IgD-negative memory B cell (primary cell): Measurements from ENCODE around the gene KRTAP5-5. TPM values are rescaled to one million over a fixed set of nuclear protein-coding genes. Genes with fewer than 3 reads are reported as not detected.
"Not testable (repeated sequence)": the region's sequence is repeated elsewhere in the genome, so short reads cannot be mapped to it uniquely, and the experiment has no call there.

Experiments
- H3K27ac Mint-ChIP-seq, 3 donors: one replicate each; pipeline ENCODE4 v1.8.0; 2020 to 2022; ENCODE audit warnings: mild to moderate bottlenecking in 3 of 3, mixed read lengths in 3 of 3, moderate library complexity in 1 of 3
- H3K27me3 Mint-ChIP-seq: one replicate; pipeline ENCODE4 v1.8.0; 2021; ENCODE audit warnings: mixed read lengths
- H3K36me3 Mint-ChIP-seq: one replicate; pipeline ENCODE4 v1.8.0; 2020; ENCODE audit warnings: mild to moderate bottlenecking, mixed read lengths
- H3K4me1 Mint-ChIP-seq, 3 donors: one replicate each; pipeline ENCODE4 v1.8.0; 2020 to 2022; ENCODE audit warnings: mixed read lengths in 3 of 3, mild to moderate bottlenecking in 1 of 3
- H3K4me3 Mint-ChIP-seq, 4 donors: one replicate each; pipeline ENCODE4 v1.8.0; 2020 to 2022; ENCODE audit warnings: mild to moderate bottlenecking in 4 of 4, mixed read lengths in 4 of 4, moderate library complexity in 3 of 4
- H3K9me3 Mint-ChIP-seq, 3 donors: one replicate each; pipeline ENCODE4 v1.8.0; 2020 to 2021; ENCODE audit warnings: mixed read lengths in 3 of 3, mild to moderate bottlenecking in 1 of 3
- polyA plus RNA-seq: library from polyadenylated mRNA; unstranded; fragments of 300-500 nt; fragmentation: Illumina TruSeq; gene quantifications from one replicate; pipeline ENCODE4 v1.2.3, GENCODE V29; 2021

Gene KRTAP5-5
- polyA plus RNA-seq, 1 donor from 2014 or later = not detected

DNA sequence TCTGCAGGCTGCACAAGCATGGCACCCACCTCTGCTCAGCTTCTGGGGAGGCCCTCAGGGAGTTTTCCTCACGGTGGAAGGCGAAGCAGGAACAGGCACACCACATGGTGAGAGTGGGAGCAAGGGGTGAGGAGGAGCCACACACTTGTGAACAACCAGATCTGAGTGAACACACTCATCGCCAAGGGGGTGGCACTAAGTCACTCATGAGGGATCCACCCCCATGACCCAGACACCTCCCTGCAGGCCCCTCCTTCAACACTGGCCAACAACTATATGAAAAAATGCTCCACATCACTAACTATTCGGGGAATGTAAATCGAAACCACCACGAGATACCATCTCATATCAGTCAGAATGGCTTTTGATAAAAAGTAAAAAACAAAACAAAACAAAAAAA lies 30.8 kb upstream of the KRTAP5-5 start:
- H3K27ac Mint-ChIP-seq = no peak overlapping the region

DNA sequence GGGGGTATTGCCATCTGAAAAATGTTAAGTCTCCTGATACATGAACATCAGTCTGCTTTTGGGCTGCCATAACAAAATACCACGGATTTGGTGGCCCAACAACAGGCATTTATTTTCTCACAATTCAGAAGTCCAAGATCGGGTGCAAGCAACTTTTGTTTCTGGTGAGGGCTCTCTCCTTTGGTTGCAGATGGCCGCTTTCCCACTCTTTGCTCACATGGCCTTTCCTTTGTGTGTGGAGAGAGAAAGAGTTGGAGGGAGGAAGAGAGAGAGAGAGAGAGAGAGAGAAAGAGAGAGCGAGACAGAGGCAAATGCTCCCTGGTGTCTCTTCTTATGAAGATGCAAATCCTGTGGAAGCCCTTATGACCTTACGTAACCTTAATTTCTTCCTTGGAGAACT lies 28.9 kb upstream of the KRTAP5-5 start:
- peak overlapping the region in 1 of 4 donors; percentile 29 for H3K4me3 Mint-ChIP-seq
- H3K9me3 Mint-ChIP-seq = no peaks in the 10 kb centered on the region

More for the DNA sequence above, 30.8 kb upstream of the KRTAP5-5 start:
- H3K4me3 Mint-ChIP-seq = no peak overlapping the region
- H3K4me1 Mint-ChIP-seq = peaks cover 23 to 29% (median 26%) of the 10 kb centered on the region in 3 donors
- no peaks in the 10 kb centered on the region for H3K36me3 Mint-ChIP-seq
- peaks cover 15% of the 10 kb centered on the region for H3K27me3 Mint-ChIP-seq
- H3K9me3 Mint-ChIP-seq = no peaks in the 10 kb centered on the region

DNA sequence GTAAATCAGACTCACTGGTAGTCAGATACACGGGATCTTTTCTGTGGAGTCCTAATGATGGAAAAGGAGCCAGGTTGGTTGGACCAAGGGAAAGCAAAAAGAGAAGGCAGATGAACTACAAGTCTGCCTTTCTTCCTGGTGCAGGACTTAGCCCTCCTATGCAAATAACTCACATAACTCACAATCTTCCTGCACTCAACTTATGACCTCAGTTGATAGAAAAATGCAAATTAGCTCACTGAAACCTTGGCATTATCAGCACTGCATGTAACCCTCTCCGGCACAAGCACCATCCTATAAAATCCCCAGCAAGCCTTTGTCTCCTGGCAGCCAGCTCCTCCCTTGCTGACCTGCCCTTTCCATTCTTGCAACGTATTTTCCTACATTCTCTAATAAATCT lies 27.9 kb upstream of the KRTAP5-5 start:
- not testable (repeated sequence) for H3K9me3 Mint-ChIP-seq, H3K36me3 Mint-ChIP-seq
- Mint-ChIP-seq H3K27ac (peak overlapping the region in 1 of 3 donors; percentile 65), H3K27me3 (peaks cover 13% of the 10 kb centered on the region), H3K4me3 (peak overlapping the region in 2 of 4 donors; percentile 71 to 75), H3K4me1 (peaks cover 19 to 26% (median 21%) of the 10 kb centered on the region in 3 donors)

More for the DNA sequence above, 28.9 kb upstream of the KRTAP5-5 start:
- H3K36me3 Mint-ChIP-seq = no peaks in the 10 kb centered on the region
- H3K27me3 Mint-ChIP-seq = peaks cover 13% of the 10 kb centered on the region
- H3K27ac Mint-ChIP-seq = no peak overlapping the region
- peaks cover 18 to 20% (median 20%) of the 10 kb centered on the region in 3 donors for H3K4me1 Mint-ChIP-seq

DNA sequence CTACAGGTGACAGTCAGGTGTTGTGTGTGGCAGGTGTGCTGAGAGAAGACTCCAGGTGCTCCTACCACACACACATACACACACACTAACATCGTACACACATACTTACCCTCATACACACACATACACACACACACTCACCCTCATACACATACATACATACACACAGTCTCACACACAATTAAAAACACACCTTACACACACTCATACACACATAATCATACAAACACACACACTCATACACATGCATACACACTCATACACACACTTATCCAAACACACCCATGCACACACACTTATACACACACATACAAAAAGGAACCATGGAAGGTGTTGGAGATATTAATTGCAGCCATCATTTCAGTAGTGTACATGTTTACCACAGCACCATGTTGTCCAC lies 25.9 kb upstream of the KRTAP5-5 start:
- Mint-ChIP-seq H3K4me1 (peaks cover 18 to 28% (median 21%) of the 10 kb centered on the region in 3 donors), H3K4me3 (peak overlapping the region in 2 of 4 donors; percentile 3 to 59), H3K27ac (peak overlapping the region in 1 of 3 donors; percentile 27), H3K36me3 (no peaks in the 10 kb centered on the region), H3K27me3 (peaks cover 11% of the 10 kb centered on the region), H3K9me3 (no peaks in the 10 kb centered on the region)

DNA sequence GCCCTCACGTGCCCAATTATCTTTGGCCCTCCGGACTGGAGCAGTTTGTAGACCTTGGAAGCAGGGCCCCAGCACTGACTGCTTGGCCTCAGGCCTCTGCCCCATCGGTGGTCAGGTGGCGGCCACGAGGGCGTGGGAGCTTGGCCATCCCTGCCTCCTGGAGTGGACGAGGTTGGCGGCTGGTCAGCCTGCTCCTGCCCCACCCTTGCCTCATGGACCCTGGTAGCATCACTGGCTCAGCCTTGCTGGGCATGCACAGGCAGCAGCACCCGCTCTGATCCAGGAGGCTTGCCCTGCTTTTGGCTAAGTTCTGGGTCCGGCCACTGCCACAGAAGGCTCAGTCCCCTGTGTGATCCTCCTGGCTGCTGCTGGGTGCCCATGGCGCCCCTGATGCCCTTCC lies 25.4 kb upstream of the KRTAP5-5 start:
- H3K4me1 Mint-ChIP-seq = peaks cover 18 to 28% (median 21%) of the 10 kb centered on the region in 3 donors

DNA sequence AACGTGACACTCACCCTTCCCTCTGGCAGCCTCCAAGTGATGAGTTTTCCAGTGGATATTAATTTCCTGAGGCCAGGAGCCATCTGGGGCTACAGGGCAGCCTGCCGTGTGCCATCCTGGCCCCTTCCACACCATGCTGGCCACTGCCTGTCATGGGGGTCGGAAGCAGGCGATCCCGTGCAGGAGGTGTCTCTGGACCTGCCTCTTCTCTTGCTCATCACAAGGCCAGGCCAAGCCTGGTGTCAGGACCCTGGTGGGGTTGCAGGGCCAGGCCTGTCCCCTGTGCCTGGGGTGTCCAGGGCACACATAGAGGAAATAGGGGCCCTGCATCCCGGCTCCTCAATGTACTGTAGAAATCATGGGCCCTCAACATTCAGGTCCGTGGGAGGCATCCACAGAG lies 24.9 kb upstream of the KRTAP5-5 start:
- H3K4me3 Mint-ChIP-seq = no peak overlapping the region
- peaks cover 18 to 28% (median 21%) of the 10 kb centered on the region in 3 donors for H3K4me1 Mint-ChIP-seq
- no peaks in the 10 kb centered on the region for H3K36me3 Mint-ChIP-seq
- H3K27me3 Mint-ChIP-seq = peaks cover 10% of the 10 kb centered on the region
- H3K9me3 Mint-ChIP-seq = no peaks in the 10 kb centered on the region
- no peak overlapping the region for H3K27ac Mint-ChIP-seq

More for the DNA sequence above, 25.4 kb upstream of the KRTAP5-5 start:
- Mint-ChIP-seq H3K27ac (no peak overlapping the region), H3K27me3 (peaks cover 10% of the 10 kb centered on the region), H3K36me3 (no peaks in the 10 kb centered on the region), H3K4me3 (no peak overlapping the region), H3K9me3 (no peaks in the 10 kb centered on the region)

DNA sequence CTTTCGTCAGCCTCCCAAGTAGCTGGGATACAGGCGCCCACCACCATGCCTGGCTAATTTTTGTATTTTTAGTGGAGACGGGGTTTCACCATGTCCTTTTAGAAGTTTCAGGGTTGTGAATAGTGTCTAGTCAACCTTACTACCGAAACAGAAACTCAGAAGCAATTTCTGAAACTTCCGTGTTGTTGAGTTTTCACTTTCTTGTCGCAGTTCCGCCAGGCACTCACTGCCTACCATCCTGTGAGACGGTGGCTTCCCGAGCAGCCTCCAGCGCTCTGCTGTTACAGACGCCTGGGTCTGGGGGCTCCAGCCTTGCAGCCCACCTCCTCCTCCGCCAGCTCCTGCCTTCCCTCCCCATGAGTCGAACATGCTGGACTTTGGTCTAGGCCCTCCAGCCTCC lies 23.7 kb upstream of the KRTAP5-5 start:
- H3K9me3 Mint-ChIP-seq, H3K36me3 Mint-ChIP-seq: not testable (repeated sequence)
- Mint-ChIP-seq H3K4me3 (peak overlapping the region; percentile 40 to 91 (median 70)), H3K27ac (peak overlapping the region; percentile 58 to 90 (median 77)), H3K27me3 (peaks cover 11% of the 10 kb centered on the region), H3K4me1 (peaks cover 14 to 23% (median 15%) of the 10 kb centered on the region in 3 donors)

DNA sequence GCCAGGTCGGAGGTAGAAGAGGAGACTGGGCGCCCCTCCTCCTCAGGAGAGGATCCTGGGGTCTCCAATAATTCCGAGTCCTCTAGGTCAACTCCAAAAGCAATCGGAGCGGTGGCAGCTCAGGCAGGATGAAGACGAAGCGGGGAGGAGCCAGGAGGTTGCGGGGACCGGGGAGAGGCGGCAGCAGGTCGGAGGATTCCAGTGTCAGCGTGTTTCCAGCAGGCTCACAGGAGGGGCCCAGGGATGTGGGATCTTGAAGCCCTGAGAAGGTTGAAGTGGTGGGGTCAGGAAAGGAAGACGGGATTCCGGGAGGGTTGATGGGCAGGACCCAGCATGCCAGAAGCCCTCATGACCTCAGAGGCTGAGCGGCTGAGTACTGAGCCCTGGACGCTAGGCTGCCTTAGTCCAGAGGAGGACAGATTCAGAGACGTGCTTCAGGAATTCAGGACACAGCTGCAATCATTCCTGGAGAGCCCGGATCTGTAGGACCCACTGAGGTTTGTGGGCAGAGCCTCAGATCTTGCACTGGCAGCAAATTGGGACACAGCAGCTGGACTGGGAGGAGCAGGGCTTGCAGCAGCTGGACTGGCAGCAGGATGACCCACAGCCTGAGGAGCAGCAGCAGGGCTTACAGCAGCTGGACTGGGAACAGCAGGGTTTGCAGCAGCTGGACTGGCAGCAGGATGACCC lies 22.3 kb upstream of the KRTAP5-5 start:
- Mint-ChIP-seq H3K4me3 (peak overlapping the region in 1 of 4 donors; percentile 43), H3K27me3 (peaks cover 12% of the 10 kb centered on the region), H3K27ac (peak overlapping the region in 1 of 3 donors; percentile 58), H3K4me1 (peaks cover 7 to 17% (median 9%) of the 10 kb centered on the region in 3 donors)
- not testable (repeated sequence) for H3K36me3 Mint-ChIP-seq, H3K9me3 Mint-ChIP-seq

DNA sequence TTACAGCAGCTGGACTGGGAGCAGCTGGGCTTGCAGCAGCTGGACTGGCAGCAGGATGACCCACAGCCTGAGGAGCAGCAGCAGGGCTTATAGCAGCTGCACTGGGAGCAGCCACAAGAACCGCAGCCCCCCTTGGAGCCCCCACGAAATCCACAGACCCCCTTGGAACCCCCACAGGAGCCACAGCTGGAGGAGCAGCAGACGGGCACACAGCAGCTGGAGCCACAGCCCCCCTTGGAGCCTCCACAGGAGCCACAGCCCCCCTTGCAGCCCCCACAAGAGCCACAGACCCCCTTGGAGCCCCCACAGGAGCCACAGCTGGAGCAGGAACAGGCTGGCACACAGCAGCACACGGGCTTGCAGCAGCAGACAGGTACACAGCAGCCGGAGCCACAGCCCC lies 21.7 kb upstream of the KRTAP5-5 start:
- not testable (repeated sequence) for H3K4me3 Mint-ChIP-seq, H3K9me3 Mint-ChIP-seq, H3K27ac Mint-ChIP-seq, H3K36me3 Mint-ChIP-seq
- H3K4me1 Mint-ChIP-seq = peaks cover 7 to 17% (median 9%) of the 10 kb centered on the region in 3 donors
- H3K27me3 Mint-ChIP-seq = peaks cover 12% of the 10 kb centered on the region

DNA sequence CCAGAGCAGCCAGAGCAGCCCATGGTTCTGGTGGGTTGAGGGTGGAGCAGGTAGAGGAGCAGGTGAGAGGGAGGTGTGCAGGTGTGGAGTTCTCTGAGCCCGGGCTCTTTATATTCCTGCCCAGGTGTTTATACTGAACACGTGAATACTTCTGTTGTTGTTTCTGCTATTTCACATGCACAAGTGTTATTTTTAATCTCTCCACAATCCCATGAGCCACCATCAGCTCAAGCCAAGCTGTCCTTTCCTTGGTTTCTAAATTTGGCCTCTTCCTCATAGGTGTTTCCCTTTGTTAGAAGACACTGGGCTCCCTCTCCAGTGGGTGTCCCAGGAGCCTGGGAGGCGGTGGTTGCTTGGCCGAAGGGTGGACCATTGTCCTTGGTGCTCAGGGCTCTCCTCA lies 21.2 kb upstream of the KRTAP5-5 start, which contains the start of gene KRTAP5-3:
Gene KRTAP5-3 (minus strand): TSS at position 101 of the 400 bp plus-strand sequence. CDS start 78 bp downstream, at position 23.
- Mint-ChIP-seq H3K36me3 (no peaks in the 10 kb centered on the region), H3K9me3 (no peaks in the 10 kb centered on the region), H3K27me3 (peaks cover 12% of the 10 kb centered on the region), H3K4me3 (no peak within 1 kb of the TSS), H3K4me1 (peaks cover 7 to 12% (median 9%) of the 10 kb centered on the region in 3 donors), H3K27ac (no peak within 1 kb of the TSS)

DNA sequence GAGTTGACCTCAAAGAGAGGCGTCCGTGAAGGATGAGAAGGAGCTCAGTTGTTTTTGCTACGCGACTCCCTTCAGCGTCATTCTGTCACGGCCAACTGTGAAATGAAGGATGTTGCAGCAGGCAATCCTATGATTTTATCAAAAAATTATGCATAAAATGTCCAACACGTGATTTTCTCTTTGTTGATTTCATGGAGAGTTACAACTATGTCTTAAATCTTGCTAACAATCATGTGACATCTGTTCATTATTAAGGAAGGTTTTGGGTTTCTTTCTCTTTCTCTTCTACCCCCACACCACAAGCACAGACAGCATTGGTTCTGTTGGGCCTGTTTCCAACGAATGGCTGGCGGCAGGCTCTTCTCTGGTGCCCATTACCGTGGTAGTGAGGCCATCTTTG lies 11.3 kb upstream of the KRTAP5-5 start:
- peak overlapping the region in 1 of 3 donors; percentile 6 for H3K27ac Mint-ChIP-seq
- peaks cover 13% of the 10 kb centered on the region for H3K27me3 Mint-ChIP-seq
- peaks cover 0 to 3% (median 0%) of the 10 kb centered on the region in 3 donors for H3K9me3 Mint-ChIP-seq
- H3K4me3 Mint-ChIP-seq = no peak overlapping the region
- H3K36me3 Mint-ChIP-seq = no peaks in the 10 kb centered on the region
- peaks cover 4 to 6% (median 5%) of the 10 kb centered on the region in 3 donors for H3K4me1 Mint-ChIP-seq

DNA sequence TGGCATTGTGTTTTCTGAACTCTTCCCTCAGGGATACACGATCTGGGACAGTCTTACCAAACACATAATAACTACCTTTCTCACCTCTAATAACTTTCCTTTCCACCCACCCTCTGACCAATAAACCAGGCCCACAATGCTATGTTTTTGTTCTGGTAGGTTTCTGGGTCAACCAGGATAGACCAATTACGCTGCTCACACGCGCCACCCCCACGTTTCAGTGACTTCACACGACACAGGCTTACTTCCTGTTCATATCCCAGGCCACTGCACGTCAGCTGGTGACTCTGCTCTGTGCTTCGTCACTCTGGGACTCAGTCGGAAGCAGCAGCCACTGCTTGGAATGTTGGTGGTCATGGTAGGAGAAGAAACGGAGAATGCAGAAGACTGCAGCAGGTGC lies 10.1 kb upstream of the KRTAP5-5 start:
- no peak overlapping the region for H3K27ac Mint-ChIP-seq
- H3K27me3 Mint-ChIP-seq = peaks cover 11% of the 10 kb centered on the region
- peaks cover 4 to 8% (median 5%) of the 10 kb centered on the region in 3 donors for H3K4me1 Mint-ChIP-seq
- H3K4me3 Mint-ChIP-seq = peak overlapping the region in 1 of 4 donors; percentile 67
- H3K9me3 Mint-ChIP-seq = peaks cover 0 to 3% (median 0%) of the 10 kb centered on the region in 3 donors
- peaks cover 2% of the 10 kb centered on the region for H3K36me3 Mint-ChIP-seq

DNA sequence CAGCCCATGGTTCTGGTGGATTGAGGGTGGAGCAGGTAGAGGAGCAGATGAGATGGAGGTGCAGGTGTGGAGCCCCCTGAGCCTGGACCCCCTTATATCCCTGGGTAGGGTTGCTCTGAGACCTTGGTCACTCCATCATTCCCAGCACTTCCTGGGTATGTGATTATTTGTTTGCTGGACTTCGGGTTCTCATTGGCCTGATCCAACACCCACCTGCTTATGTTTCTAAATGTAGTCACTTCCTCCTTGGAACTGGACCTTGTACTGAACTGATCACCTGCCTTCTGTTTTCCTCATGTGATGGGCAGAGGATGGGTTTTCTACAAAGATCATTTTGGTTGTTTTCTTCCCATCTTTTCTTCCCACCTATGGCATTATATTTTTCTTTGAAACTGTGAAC lies 7.5 kb upstream of the KRTAP5-5 start, which contains the start of gene KRTAP5-4:
Gene KRTAP5-4 (minus strand): TSS at position 53 of the 400 bp plus-strand sequence. CDS start 45 bp downstream, at position 8.
- H3K27me3 Mint-ChIP-seq = peaks cover 15% of the 10 kb centered on the region
- H3K36me3 Mint-ChIP-seq = peaks cover 2% of the 10 kb centered on the region
- H3K27ac Mint-ChIP-seq = peak within 1 kb of the TSS in 2 of 3 donors; percentile 17 to 48
- peak within 1 kb of the TSS in 1 of 4 donors; percentile 35 for H3K4me3 Mint-ChIP-seq
- peaks cover 4 to 8% (median 5%) of the 10 kb centered on the region in 3 donors for H3K4me1 Mint-ChIP-seq
- H3K9me3 Mint-ChIP-seq = peaks cover 0 to 3% (median 0%) of the 10 kb centered on the region in 3 donors

DNA sequence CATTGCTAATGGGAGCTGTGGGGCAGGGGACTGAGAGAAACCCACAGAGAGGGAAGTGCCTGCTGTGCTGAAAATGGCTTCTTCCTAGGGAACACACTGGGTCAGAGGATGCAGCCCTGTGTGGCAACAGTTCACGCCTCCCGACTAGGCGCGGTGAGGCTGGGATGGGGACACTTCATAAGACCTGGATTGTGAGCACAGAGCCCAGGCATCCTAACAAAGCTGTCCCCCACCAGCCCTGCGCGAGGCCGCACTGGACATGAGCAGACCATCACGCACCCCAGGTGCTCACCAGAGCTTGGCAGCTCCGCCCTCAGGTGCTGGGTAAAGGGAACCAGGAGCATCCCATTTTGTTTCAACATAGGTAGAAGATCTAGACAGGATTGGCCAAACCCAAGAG lies 5.9 kb upstream of the KRTAP5-5 start:
- Mint-ChIP-seq H3K4me3 (no peak overlapping the region), H3K27me3 (peaks cover 12% of the 10 kb centered on the region), H3K9me3 (no peaks in the 10 kb centered on the region), H3K36me3 (peaks cover 2% of the 10 kb centered on the region), H3K27ac (no peak overlapping the region), H3K4me1 (peaks cover 4 to 8% (median 5%) of the 10 kb centered on the region in 3 donors)

DNA sequence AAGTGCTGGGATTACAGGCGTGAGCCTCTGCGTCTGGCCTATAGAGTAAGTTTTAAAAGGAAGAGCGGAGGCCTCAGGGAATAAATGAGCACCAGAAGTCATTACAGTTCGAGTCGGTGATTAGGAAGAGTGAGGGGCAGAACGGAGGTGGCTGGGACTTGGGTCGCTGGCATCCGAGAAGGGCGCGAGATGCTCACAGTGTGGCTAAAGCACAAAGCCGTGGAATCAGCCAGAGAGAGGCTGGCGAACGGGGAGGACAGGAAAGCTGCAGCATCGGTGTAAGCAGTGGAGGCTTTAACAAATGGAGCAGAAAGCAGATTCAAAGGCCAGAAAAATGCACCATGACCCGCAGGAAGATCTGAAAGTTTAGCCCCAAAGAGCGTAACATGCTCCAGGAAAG lies 5.0 kb upstream of the KRTAP5-5 start:
- Mint-ChIP-seq H3K4me3 (no peak overlapping the region), H3K27me3 (peaks cover 18% of the 10 kb centered on the region), H3K9me3 (no peaks in the 10 kb centered on the region), H3K27ac (no peak overlapping the region), H3K4me1 (peaks cover under 1 to 7% (median 3%) of the 10 kb centered on the region in 3 donors), H3K36me3 (peaks cover 2% of the 10 kb centered on the region)
